CD8-positive, alpha-beta memory T cell (primary cell): ENCODE measurements around the gene RAP1GAP2. TPM values are rescaled to one million over a fixed set of nuclear protein-coding genes. Genes with fewer than 3 reads are reported as not detected.
"Not testable (repeated sequence)": the region's sequence is repeated elsewhere in the genome, so short reads cannot be mapped to it uniquely, and the experiment has no call there.

Experiments
- CTCF ChIA-PET: fragments of 350-600 bp; sonication (Branson Sonifier 250); formaldehyde crosslinking; loops from one replicate; lab custom pipeline; 2021; ENCODE audit warnings: antibody characterized with exemption; lab: Charles Lee
- POLR2A ChIA-PET: fragments of 350-600 bp; sonication (Branson Sonifier 250); formaldehyde crosslinking; loops from one replicate; lab custom pipeline; 2021; ENCODE audit warnings: antibody characterized with exemption; lab: Charles Lee
- DNase-seq, 5 donors: peaks; one replicate each; pipeline versions ENCODE4 v3.0.0 to v3.0.0-alpha.2; 2020 to 2022; ENCODE audit warnings: mixed read lengths in 1 of 5
- H3K27ac ChIP-seq: one replicate; pipeline ENCODE4 v1.7.0; 2013; ENCODE audit warnings: low read depth, mild to moderate bottlenecking, low read length, moderate library complexity
- H3K27me3 ChIP-seq: 2 replicates; pipeline ENCODE4 v1.7.0; 2013; ENCODE audit warnings: low read length, mild to moderate bottlenecking; ENCODE audit not compliant: insufficient read depth, poor library complexity, severe bottlenecking
- H3K36me3 ChIP-seq: 2 replicates; pipeline ENCODE4 v1.7.0; 2013; ENCODE audit warnings: mild to moderate bottlenecking, low read length, moderate library complexity; ENCODE audit not compliant: insufficient read depth
- H3K4me1 ChIP-seq: 2 replicates; pipeline ENCODE4 v1.7.0; 2013; ENCODE audit warnings: mild to moderate bottlenecking, low read length, moderate library complexity; ENCODE audit not compliant: insufficient read depth
- H3K4me3 ChIP-seq: 2 replicates; pipeline ENCODE4 v1.7.0; 2013; ENCODE audit warnings: mild to moderate bottlenecking, low read length
- H3K9me3 ChIP-seq: 2 replicates; pipeline ENCODE4 v1.7.0; 2013; ENCODE audit warnings: mild to moderate bottlenecking, low read length
- H3K27ac Mint-ChIP-seq, 8 donors: one replicate each; pipeline ENCODE4 v1.8.0; 2020 to 2021; ENCODE audit warnings: mixed read lengths in 8 of 8, mild to moderate bottlenecking in 6 of 8, inconsistent platforms in 3 of 8, moderate library complexity in 3 of 8
- H3K27me3 Mint-ChIP-seq, 2 donors: one replicate each; pipeline ENCODE4 v1.8.0; 2020 to 2021; ENCODE audit warnings: mixed read lengths in 2 of 2, mild to moderate bottlenecking in 1 of 2, moderate library complexity in 1 of 2
- H3K36me3 Mint-ChIP-seq, 3 donors: one replicate each; pipeline ENCODE4 v1.8.0; 2020 to 2021; ENCODE audit warnings: mixed read lengths in 3 of 3, inconsistent platforms in 1 of 3, mild to moderate bottlenecking in 1 of 3
- H3K4me1 Mint-ChIP-seq, 3 donors: one replicate each; pipeline ENCODE4 v1.8.0; 2020 to 2021; ENCODE audit warnings: mixed read lengths in 3 of 3, inconsistent platforms in 1 of 3, mild to moderate bottlenecking in 1 of 3
- H3K4me3 Mint-ChIP-seq, 7 donors: one replicate each; pipeline ENCODE4 v1.8.0; 2020 to 2021; ENCODE audit warnings: mixed read lengths in 7 of 7, mild to moderate bottlenecking in 6 of 7, moderate library complexity in 4 of 7, inconsistent platforms in 2 of 7
- H3K9me3 Mint-ChIP-seq, 5 donors: one replicate each; pipeline ENCODE4 v1.8.0; 2020 to 2022; ENCODE audit warnings: mixed read lengths in 5 of 5, mild to moderate bottlenecking in 3 of 5, moderate library complexity in 2 of 5, inconsistent platforms in 1 of 5
- polyA plus RNA-seq: library from polyadenylated mRNA; unstranded; fragments of 300-500 nt; fragmentation: Illumina TruSeq; gene quantifications from one replicate; pipeline ENCODE4 v1.2.3, GENCODE V29; 2021
- total RNA-seq, 2 experiments: library from RNA; stranded (reverse); gene quantifications; one replicate each; pipeline ENCODE4 v1.2.3, GENCODE V29; 2021

RAP1GAP2 gene
- total and polyA plus RNA-seq, 3 experiments from 2014 or later: 1.2 to 6.3 (median 1.4) TPM

- peaks cover 0 to 6% (median 0%) of the 10 kb centered on the region in 3 donors for H3K36me3 Mint-ChIP-seq
- ChIA-PET CTCF (interaction anchor here (0.8 to 1.6 kb wide), 2 partner anchors 263 to 587 kb away, joined by 3 to 5 read pairs; partner anchors contain the start of genes CTNS and SHPK), POLR2A (no interaction called here)
- Histone ChIP-seq H3K9me3 (no peaks in the 10 kb centered on the region), H3K4me3 (peak overlapping the region; percentile 83), H3K27ac (no peak overlapping the region), H3K36me3 (no peaks in the 10 kb centered on the region), H3K4me1 (peaks cover 5% of the 10 kb centered on the region), H3K27me3 (no peaks in the 10 kb centered on the region)
- DNase-seq: peak; percentile 82 to 88 (median 86)
- H3K27ac Mint-ChIP-seq: peak overlapping the region in 7 of 8 donors; percentile 17 to 82 (median 38)
- peaks cover 3 to 5% of the 10 kb centered on the region in 2 donors for H3K27me3 Mint-ChIP-seq
- peaks cover 0 to 12% (median 10%) of the 10 kb centered on the region in 3 donors for H3K4me1 Mint-ChIP-seq
- peak overlapping the region; percentile 87 to 97 (median 91) for H3K4me3 Mint-ChIP-seq
- peaks cover 0 to 8% (median 6%) of the 10 kb centered on the region in 5 donors for H3K9me3 Mint-ChIP-seq
Measured at GRCh38 chr17:3048727-3049471, 252.7 kb downstream of the RAP1GAP2 start.

DNA sequence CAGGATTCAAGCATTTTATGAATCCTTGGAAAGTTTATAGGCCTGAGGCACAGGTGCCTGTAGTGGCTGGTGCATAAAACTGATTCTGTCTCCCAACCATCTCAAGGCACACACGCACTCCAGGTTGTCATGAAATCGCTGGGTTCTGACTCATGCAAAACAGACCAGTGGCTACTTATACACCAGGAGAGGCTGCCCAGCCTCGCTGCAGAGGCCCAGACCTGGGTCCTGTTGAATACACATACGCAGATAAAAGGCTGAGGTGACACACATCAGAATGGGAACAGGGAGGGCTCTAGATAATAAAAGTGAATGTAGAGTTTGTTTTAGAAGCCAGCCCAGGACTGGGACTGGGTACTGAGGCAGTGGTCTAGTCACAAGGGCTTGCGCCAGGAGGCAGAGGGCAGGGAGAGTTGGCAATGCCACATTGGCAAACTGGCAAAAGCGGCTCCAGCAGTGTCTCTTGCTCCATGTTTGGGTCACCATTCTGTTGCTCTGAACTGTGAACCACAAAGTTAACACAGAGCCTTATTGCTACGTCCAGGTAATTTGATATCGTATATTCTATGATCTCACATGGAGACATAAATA lies 253.6 kb downstream of the RAP1GAP2 start:
- H3K27me3 ChIP-seq: no peaks in the 10 kb centered on the region
- Mint-ChIP-seq H3K9me3 (peaks cover 0 to 4% (median 0%) of the 10 kb centered on the region in 5 donors), H3K4me3 (peak overlapping the region; percentile 87 to 97 (median 91)), H3K27ac (no peak overlapping the region), H3K4me1 (peaks cover 0 to 12% (median 10%) of the 10 kb centered on the region in 3 donors), H3K27me3 (peaks cover 3 to 5% of the 10 kb centered on the region in 2 donors), H3K36me3 (no peaks in the 10 kb centered on the region)
- no peaks in the 10 kb centered on the region for H3K36me3 ChIP-seq
- H3K4me1 ChIP-seq: peaks cover 5% of the 10 kb centered on the region
- CTCF ChIA-PET: interaction anchor here (0.8 to 1.6 kb wide), 2 partner anchors 264 to 586 kb away, joined by 3 to 5 read pairs; partner anchors contain the start of genes CTNS and SHPK
- no peak overlapping the region for H3K4me3 ChIP-seq
- no peak overlapping the region for H3K27ac ChIP-seq
- POLR2A ChIA-PET: no interaction called here
- DNase-seq: no peak
- no peaks in the 10 kb centered on the region for H3K9me3 ChIP-seq

- H3K9me3 Mint-ChIP-seq, H3K4me3 Mint-ChIP-seq, H3K27me3 ChIP-seq, DNase-seq, CTCF ChIA-PET, H3K27ac ChIP-seq, H3K36me3 ChIP-seq, H3K4me3 ChIP-seq, H3K4me1 ChIP-seq, H3K36me3 Mint-ChIP-seq, H3K4me1 Mint-ChIP-seq, H3K9me3 ChIP-seq, H3K27me3 Mint-ChIP-seq, H3K27ac Mint-ChIP-seq, POLR2A ChIA-PET: not testable (repeated sequence)
Measured at GRCh38 chr17:3054868-3055267, 258.6 kb downstream of the RAP1GAP2 start.

DNA sequence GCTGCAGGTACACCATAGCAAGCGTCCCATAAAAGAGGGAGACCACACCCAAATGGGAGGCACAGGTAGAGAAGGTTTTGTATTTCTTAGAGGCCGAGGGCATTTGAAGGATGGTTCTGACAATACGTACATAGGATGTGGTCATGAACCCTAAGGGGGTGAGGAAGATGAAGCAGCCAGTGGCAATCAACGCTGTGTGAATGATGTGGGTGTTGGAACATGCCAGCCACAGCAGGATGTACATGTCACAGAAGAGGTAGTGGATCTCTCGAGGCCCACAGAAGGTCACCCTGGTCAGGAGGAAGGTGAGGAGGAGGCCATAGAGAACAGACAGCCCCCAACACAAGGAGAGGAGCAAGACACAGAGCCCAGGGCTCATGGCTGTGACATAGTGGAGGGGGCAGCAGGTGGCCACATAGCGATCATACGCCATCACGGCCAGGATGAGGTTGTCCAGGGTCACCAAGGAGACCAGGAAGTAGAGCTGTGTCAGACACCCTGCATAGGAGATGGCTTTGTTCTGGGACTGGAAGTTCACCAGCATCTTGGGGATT lies 266.7 kb downstream of the RAP1GAP2 start:
- POLR2A ChIA-PET, H3K9me3 ChIP-seq, H3K36me3 ChIP-seq, H3K27me3 Mint-ChIP-seq, CTCF ChIA-PET, H3K36me3 Mint-ChIP-seq, H3K27ac ChIP-seq, H3K4me1 ChIP-seq, H3K4me3 ChIP-seq, H3K4me1 Mint-ChIP-seq, H3K27me3 ChIP-seq, DNase-seq, H3K4me3 Mint-ChIP-seq, H3K9me3 Mint-ChIP-seq: not testable (repeated sequence)
- H3K27ac Mint-ChIP-seq: peak overlapping the region in 1 of 8 donors; percentile 84

DNA sequence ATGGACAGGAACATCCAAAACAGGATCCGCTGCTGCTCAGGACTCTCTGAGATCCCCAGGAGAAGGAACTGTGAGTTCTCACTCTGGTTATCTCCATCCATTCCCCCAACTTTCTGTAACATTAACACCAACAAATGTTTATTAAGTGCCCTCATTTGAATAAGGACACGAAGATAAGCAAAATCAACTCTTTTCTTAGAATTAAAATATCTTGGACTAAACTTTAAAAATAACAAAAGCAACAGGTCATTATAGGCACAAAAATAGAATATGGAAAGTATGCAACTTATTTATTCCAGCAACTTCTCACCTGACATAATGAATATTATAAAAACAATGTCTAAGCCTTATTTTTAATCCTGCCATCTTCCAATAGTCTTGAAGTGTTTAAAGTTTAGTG lies 267.3 kb downstream of the RAP1GAP2 start, which contains the start of gene OR1D5:
TSS of gene OR1D5 (minus strand) at position 101 of the 400 bp plus-strand sequence. CDS start at position 101, 0 bp downstream.
- H3K27ac ChIP-seq, H3K36me3 Mint-ChIP-seq, H3K9me3 ChIP-seq, H3K4me3 Mint-ChIP-seq, H3K27me3 Mint-ChIP-seq, H3K4me1 Mint-ChIP-seq, H3K9me3 Mint-ChIP-seq, CTCF ChIA-PET, DNase-seq, H3K27me3 ChIP-seq, H3K4me3 ChIP-seq, POLR2A ChIA-PET, H3K36me3 ChIP-seq, H3K4me1 ChIP-seq: not testable (repeated sequence)
- H3K27ac Mint-ChIP-seq: peak within 1 kb of the TSS in 1 of 8 donors; percentile 84

DNA sequence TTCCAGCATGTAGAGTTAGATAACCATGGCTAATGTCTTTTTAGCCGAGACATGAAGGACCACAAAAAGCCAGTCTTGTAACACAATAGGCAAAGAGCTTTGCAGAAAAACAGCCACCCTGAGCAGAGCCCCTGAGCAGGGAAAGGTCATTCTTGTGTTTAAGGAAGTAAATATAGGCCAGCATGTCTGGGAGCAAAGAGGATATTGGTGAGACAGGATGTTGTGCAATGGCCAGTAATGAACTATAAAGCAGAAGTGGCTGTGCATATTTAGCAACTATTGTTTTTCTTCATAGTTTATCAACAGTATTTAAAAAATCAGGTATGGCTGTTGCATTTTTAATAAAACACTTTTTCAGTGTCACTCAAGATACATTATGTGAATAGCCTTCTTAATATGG lies 269.0 kb downstream of the RAP1GAP2 start:
- H3K27me3 Mint-ChIP-seq, H3K36me3 ChIP-seq, H3K36me3 Mint-ChIP-seq, POLR2A ChIA-PET, H3K27ac ChIP-seq, H3K27me3 ChIP-seq, CTCF ChIA-PET, H3K27ac Mint-ChIP-seq, H3K9me3 ChIP-seq, H3K4me1 Mint-ChIP-seq, H3K9me3 Mint-ChIP-seq, H3K4me3 ChIP-seq, H3K4me1 ChIP-seq, DNase-seq, H3K4me3 Mint-ChIP-seq: not testable (repeated sequence)

GRCh38 chr17:3073850-3074249 lies 277.6 kb downstream of the RAP1GAP2 start:
- H3K4me1 ChIP-seq, DNase-seq, H3K27ac ChIP-seq, H3K27me3 ChIP-seq, POLR2A ChIA-PET, H3K36me3 Mint-ChIP-seq, H3K27ac Mint-ChIP-seq, H3K36me3 ChIP-seq, H3K4me3 ChIP-seq, CTCF ChIA-PET, H3K9me3 ChIP-seq, H3K4me3 Mint-ChIP-seq, H3K4me1 Mint-ChIP-seq: not testable (repeated sequence)
- Mint-ChIP-seq H3K27me3 (peaks cover 2 to 23% of the 10 kb centered on the region in 2 donors), H3K9me3 (peaks cover 4 to 11% (median 8%) of the 10 kb centered on the region in 5 donors)
